DOHH2 (cell line): ENCODE data around the gene NEDD4L.
"Not testable (repeated sequence)": the region's sequence is repeated elsewhere in the genome, so short reads cannot be mapped to it uniquely, and the experiment has no call there.

ENCODE experiments used
- H3F3A ChIP-seq: fragments of 200-600 bp; sonication (generic), shearing (Covaris generic); 2 replicates; pipeline ENCODE4 v1.6.0; 2016; ENCODE audit warnings: antibody characterized with exemption, mild to moderate bottlenecking; ENCODE audit not compliant: control insufficient read depth, insufficient read depth
- H3K27ac ChIP-seq: fragments of 200-600 bp; sonication (generic); 2 replicates; pipeline ENCODE4 v1.5.1; 2014; ENCODE audit warnings: low read depth, mild to moderate bottlenecking, low read length, moderate library complexity
- H3K27me3 ChIP-seq: fragments of 200-600 bp; sonication (generic); 2 replicates; pipeline ENCODE4 v1.6.1; 2014; ENCODE audit warnings: mild to moderate bottlenecking, low read length, mixed read lengths; ENCODE audit not compliant: control insufficient read depth
- H3K36me3 ChIP-seq: fragments of 200-600 bp; sonication (generic); 2 replicates; pipeline ENCODE4 v1.6.1; 2014; ENCODE audit warnings: mild to moderate bottlenecking, low read length, moderate library complexity, mixed read lengths; ENCODE audit not compliant: control insufficient read depth
- H3K4me1 ChIP-seq: fragments of 200-600 bp; sonication (generic); 2 replicates; pipeline ENCODE4 v1.6.1; 2014; ENCODE audit warnings: mild to moderate bottlenecking, low read length, mixed read lengths; ENCODE audit not compliant: control insufficient read depth
- H3K4me2 ChIP-seq: fragments of 200-600 bp; sonication (generic); 2 replicates; pipeline ENCODE4 v1.6.0; 2014; ENCODE audit warnings: mild to moderate bottlenecking, low read length, moderate library complexity
- H3K4me3 ChIP-seq: fragments of 200-600 bp; sonication (generic); 2 replicates; pipeline ENCODE4 v1.5.1; 2014; ENCODE audit warnings: mild to moderate bottlenecking, low read length, mixed read lengths
- H3K79me2 ChIP-seq: fragments of 200-600 bp; sonication (generic); 2 replicates; pipeline ENCODE4 v1.6.1; 2014; ENCODE audit warnings: mild to moderate bottlenecking, low read length, mixed read lengths; ENCODE audit not compliant: control insufficient read depth
- H3K9me2 ChIP-seq: fragments of 200-600 bp; sonication (generic); replicated peaks from 2 replicates; pipeline ENCODE4 v1.6.1; 2014; ENCODE audit warnings: mild to moderate bottlenecking, low read length, mixed read lengths; ENCODE audit not compliant: control insufficient read depth
- H3K9me3 ChIP-seq: fragments of 200-600 bp; sonication (generic); 2 replicates; pipeline ENCODE4 v1.6.1; 2014; ENCODE audit warnings: antibody characterized with exemption, low read length, mixed read lengths; ENCODE audit not compliant: control insufficient read depth, insufficient read depth
- H4K20me1 ChIP-seq: fragments of 200-600 bp; sonication (generic); 2 replicates; pipeline ENCODE4 v1.6.0; 2014; ENCODE audit warnings: low read depth, mild to moderate bottlenecking, antibody characterized with exemption, low read length, moderate library complexity; ENCODE audit not compliant: control insufficient read depth, insufficient read depth
- EZH2phosphoT487 ChIP-seq: fragments of 200-600 bp; sonication (generic); IDR thresholded peaks from 2 replicates; pipeline ENCODE4 v1.6.1; 2017; ENCODE audit warnings: borderline replicate concordance, mild to moderate bottlenecking, antibody characterized with exemption, low read length, moderate library complexity, mixed read lengths
- TF ChIP-seq, protein P1 (sequence below): fragments of 200-600 bp; sonication (generic); IDR thresholded peaks from one replicate; pipeline ENCODE4 v1.5.1; 2014; ENCODE audit warnings: antibody characterized with exemption, mild to moderate bottlenecking, low read depth, low read length; ENCODE audit not compliant: poor library complexity, severe bottlenecking

Gene NEDD4L

GRCh38 chr18:58379443-58379842, 335.4 kb downstream of the NEDD4L start:
- H3K36me3 ChIP-seq: peaks cover 33% of the 10 kb centered on the region
- no peaks in the 10 kb centered on the region for H3F3A ChIP-seq
- no peaks in the 10 kb centered on the region for H3K9me2 ChIP-seq
- no peaks in the 10 kb centered on the region for H4K20me1 ChIP-seq
- no peak overlapping the region for H3K4me2 ChIP-seq
- no peak overlapping the region for H3K27ac ChIP-seq
- no peak for TF ChIP-seq EZH2phosphoT487
- TF ChIP-seq, protein P1, sequence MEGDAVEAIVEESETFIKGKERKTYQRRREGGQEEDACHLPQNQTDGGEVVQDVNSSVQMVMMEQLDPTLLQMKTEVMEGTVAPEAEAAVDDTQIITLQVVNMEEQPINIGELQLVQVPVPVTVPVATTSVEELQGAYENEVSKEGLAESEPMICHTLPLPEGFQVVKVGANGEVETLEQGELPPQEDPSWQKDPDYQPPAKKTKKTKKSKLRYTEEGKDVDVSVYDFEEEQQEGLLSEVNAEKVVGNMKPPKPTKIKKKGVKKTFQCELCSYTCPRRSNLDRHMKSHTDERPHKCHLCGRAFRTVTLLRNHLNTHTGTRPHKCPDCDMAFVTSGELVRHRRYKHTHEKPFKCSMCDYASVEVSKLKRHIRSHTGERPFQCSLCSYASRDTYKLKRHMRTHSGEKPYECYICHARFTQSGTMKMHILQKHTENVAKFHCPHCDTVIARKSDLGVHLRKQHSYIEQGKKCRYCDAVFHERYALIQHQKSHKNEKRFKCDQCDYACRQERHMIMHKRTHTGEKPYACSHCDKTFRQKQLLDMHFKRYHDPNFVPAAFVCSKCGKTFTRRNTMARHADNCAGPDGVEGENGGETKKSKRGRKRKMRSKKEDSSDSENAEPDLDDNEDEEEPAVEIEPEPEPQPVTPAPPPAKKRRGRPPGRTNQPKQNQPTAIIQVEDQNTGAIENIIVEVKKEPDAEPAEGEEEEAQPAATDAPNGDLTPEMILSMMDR: no peak
- H3K9me3 ChIP-seq: no peaks in the 10 kb centered on the region
- H3K79me2 ChIP-seq: no peaks in the 10 kb centered on the region
- no peaks in the 10 kb centered on the region for H3K27me3 ChIP-seq
- H3K4me1 ChIP-seq: no peaks in the 10 kb centered on the region
- no peak overlapping the region for H3K4me3 ChIP-seq

- not testable (repeated sequence) for H4K20me1 ChIP-seq, H3K9me3 ChIP-seq, H3K79me2 ChIP-seq, H3K4me1 ChIP-seq, H3K27ac ChIP-seq, H3K9me2 ChIP-seq, H3K4me2 ChIP-seq, H3K4me3 ChIP-seq, H3K27me3 ChIP-seq, H3F3A ChIP-seq
- H3K36me3 ChIP-seq: peaks cover 33% of the 10 kb centered on the region
Observed at GRCh38 chr18:58380113-58380512, 336.1 kb downstream of the NEDD4L start.

GRCh38 chr18:58381676-58382411, 337.8 kb downstream of the NEDD4L start:
- no peak overlapping the region for H3K27ac ChIP-seq
- no peaks in the 10 kb centered on the region for H3F3A ChIP-seq
- TF ChIP-seq, protein P1: no peak
- H3K4me3 ChIP-seq: no peak overlapping the region
- H3K4me1 ChIP-seq: no peaks in the 10 kb centered on the region
- H3K9me3 ChIP-seq: no peaks in the 10 kb centered on the region
- H3K9me2 ChIP-seq: no peaks in the 10 kb centered on the region
- peaks cover 29% of the 10 kb centered on the region for H3K36me3 ChIP-seq
- no peaks in the 10 kb centered on the region for H4K20me1 ChIP-seq
- H3K79me2 ChIP-seq: no peaks in the 10 kb centered on the region
- H3K27me3 ChIP-seq: no peaks in the 10 kb centered on the region
- no peak overlapping the region for H3K4me2 ChIP-seq

DNA sequence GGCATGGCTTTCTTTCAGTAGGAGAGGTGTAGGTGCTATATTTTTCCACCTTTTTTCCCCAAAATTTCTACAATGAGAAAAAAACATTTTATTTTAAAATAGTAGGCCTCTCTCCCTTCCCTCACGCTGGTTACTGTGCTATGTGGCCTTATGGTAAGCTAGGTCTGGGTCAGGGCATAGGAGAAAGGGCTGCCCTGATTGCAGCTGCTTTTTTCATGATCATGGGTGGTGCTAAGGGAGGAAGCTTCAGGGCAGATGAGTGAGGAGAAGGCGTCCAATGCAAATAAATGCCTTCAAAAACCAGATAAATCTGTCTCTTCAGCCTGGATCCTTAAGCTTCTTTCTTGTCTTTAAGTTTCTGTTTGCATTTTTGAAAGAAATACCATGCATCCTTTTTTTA, 338.4 kb downstream of the NEDD4L start:
- TF ChIP-seq, protein P1: no peak
- TF ChIP-seq EZH2phosphoT487: no peak
- H3K9me3 ChIP-seq: no peaks in the 10 kb centered on the region
- H3K4me2 ChIP-seq: no peak overlapping the region
- no peaks in the 10 kb centered on the region for H3F3A ChIP-seq
- peaks cover 30% of the 10 kb centered on the region for H3K36me3 ChIP-seq
- H3K9me2 ChIP-seq: no peaks in the 10 kb centered on the region
- H4K20me1 ChIP-seq: no peaks in the 10 kb centered on the region
- no peaks in the 10 kb centered on the region for H3K79me2 ChIP-seq
- H3K27ac ChIP-seq: no peak overlapping the region
- no peaks in the 10 kb centered on the region for H3K27me3 ChIP-seq
- no peak overlapping the region for H3K4me3 ChIP-seq
- H3K4me1 ChIP-seq: no peaks in the 10 kb centered on the region
